NCI-H446 (cell line): Measurements from ENCODE around the gene TOP2B.

ENCODE experiments used
- DNase-seq, 2 experiments: peaks; one replicate each; lab custom pipeline; 2025; lab: John Stamatoyannopoulos, UW

The TOP2B gene

GRCh38 chr3:25619382-25619781, 45.3 kb downstream of the TOP2B start:
- DNase-seq: no peak

- DNase-seq: no peak
These were observed 46.7 kb downstream of the TOP2B start for GRCh38 chr3:25618028-25618427.

- no peak for DNase-seq
These were observed 53.5 kb downstream of the TOP2B start for GRCh38 chr3:25611193-25611592.

GRCh38 chr3:25610779-25611178, 53.9 kb downstream of the TOP2B start:
- DNase-seq: no peak

- DNase-seq: no peak
These were observed 54.5 kb downstream of the TOP2B start for GRCh38 chr3:25610167-25610566.

GRCh38 chr3:25604107-25604805, 60.5 kb downstream of the TOP2B start:
- DNase-seq: no peak

- DNase-seq: no peak
These were observed 61.0 kb downstream of the TOP2B start for GRCh38 chr3:25603703-25604102.

GRCh38 chr3:25597535-25598101, 67.1 kb downstream of the TOP2B start:
- no peak for DNase-seq

- peak; percentile 12 to 55 for DNase-seq
These were observed 70.7 kb downstream of the TOP2B start for GRCh38 chr3:25594007-25594502.

GRCh38 chr3:25593001-25593400, 71.7 kb downstream of the TOP2B start:
- no peak for DNase-seq

- DNase-seq: no peak
These were observed 72.2 kb downstream of the TOP2B start for GRCh38 chr3:25592510-25592968.

GRCh38 chr3:25589783-25590258, 74.9 kb downstream of the TOP2B start:
- DNase-seq: no peak

- no peak for DNase-seq
These were observed 75.5 kb downstream of the TOP2B start for GRCh38 chr3:25589104-25589782.

GRCh38 chr3:25588441-25589103, 76.1 kb downstream of the TOP2B start:
- no peak for DNase-seq

GRCh38 chr3:25587975-25588374, 76.7 kb downstream of the TOP2B start:
- no peak for DNase-seq

GRCh38 chr3:25587526-25587925, 77.2 kb downstream of the TOP2B start:
- no peak for DNase-seq

GRCh38 chr3:25587094-25587493, 77.6 kb downstream of the TOP2B start:
- DNase-seq: no peak

- DNase-seq: no peak
These were observed 78.2 kb downstream of the TOP2B start for GRCh38 chr3:25586553-25586952.

- no peak for DNase-seq
These were observed 78.6 kb downstream of the TOP2B start for GRCh38 chr3:25586167-25586505.

- DNase-seq: no peak
These were observed 79.1 kb downstream of the TOP2B start for GRCh38 chr3:25585361-25586166.

GRCh38 chr3:25584011-25584789, 80.5 kb downstream of the TOP2B start:
- no peak for DNase-seq
